Kidney epithelial cell (primary cell): ENCODE data around the gene MBD3L1. TPM values are rescaled to one million over a fixed set of nuclear protein-coding genes. Genes with fewer than 3 reads are reported as not detected.

Experiments used
- DNase-seq: peaks from one replicate; pipeline ENCODE4 v3.0.0-alpha.2; 2010; ENCODE audit warnings: low read depth
- H3K27me3 ChIP-seq: 2 replicates; pipeline ENCODE4 v1.6.0; 2011; ENCODE audit warnings: low read length; ENCODE audit not compliant: control insufficient read depth, insufficient read depth
- H3K36me3 ChIP-seq: 2 replicates; pipeline ENCODE4 v1.5.1; 2011; ENCODE audit warnings: low read length; ENCODE audit not compliant: control insufficient read depth, insufficient read depth
- H3K4me3 ChIP-seq: 2 replicates; pipeline ENCODE4 v1.5.1; 2011; ENCODE audit warnings: low read depth, mild to moderate bottlenecking, control low read depth, low read length
- CTCF ChIP-seq: IDR thresholded peaks from 2 replicates; pipeline ENCODE4 v1.5.1; 2011; ENCODE audit warnings: mild to moderate bottlenecking, moderate library complexity, low read length, control low read depth, inconsistent platforms; ENCODE audit not compliant: insufficient read depth, poor library complexity, severe bottlenecking
- total RNA-seq: library from RNA; depleted of rRNA; stranded (reverse); fragments of >200 nt; gene quantifications from 2 replicates; pipeline ENCODE4 v1.2.3, GENCODE V29; 2015

The MBD3L1 gene
- total RNA-seq, 1 donor from 2014 or later = not detected

GRCh38 chr19:8850488-8850887 is 18.3 kb downstream of the MBD3L1 start:
- H3K36me3 ChIP-seq = no peaks in the 10 kb centered on the region
- no peak overlapping the region for H3K4me3 ChIP-seq
- no peaks in the 10 kb centered on the region for H3K27me3 ChIP-seq
- no peak for TF ChIP-seq CTCF
- no peak for DNase-seq

- no peaks in the 10 kb centered on the region for H3K36me3 ChIP-seq
- no peak overlapping the region for H3K4me3 ChIP-seq
- DNase-seq = no peak
- no peaks in the 10 kb centered on the region for H3K27me3 ChIP-seq
- no peak for TF ChIP-seq CTCF
These were observed 26.1 kb downstream of the MBD3L1 start for GRCh38 chr19:8858260-8858659.

- no peak overlapping the region for H3K4me3 ChIP-seq
- no peak for TF ChIP-seq CTCF
- H3K27me3 ChIP-seq = no peaks in the 10 kb centered on the region
- no peak for DNase-seq
- H3K36me3 ChIP-seq = no peaks in the 10 kb centered on the region
These were observed 34.2 kb downstream of the MBD3L1 start for GRCh38 chr19:8866344-8866743.

- Histone ChIP-seq H3K4me3 (no peak overlapping the region), H3K36me3 (no peaks in the 10 kb centered on the region), H3K27me3 (no peaks in the 10 kb centered on the region)
- DNase-seq = no peak
- TF ChIP-seq CTCF = no peak
These were observed 45.9 kb downstream of the MBD3L1 start for GRCh38 chr19:8877854-8878705.

- no peaks in the 10 kb centered on the region for H3K27me3 ChIP-seq
- no peak for DNase-seq
- TF ChIP-seq CTCF = no peak
These were observed 48.8 kb downstream of the MBD3L1 start for GRCh38 chr19:8880868-8881488.

More at GRCh38 chr19:8880868-8881488, 48.8 kb downstream of the MBD3L1 start:
- Histone ChIP-seq H3K4me3 (no peak overlapping the region), H3K36me3 (no peaks in the 10 kb centered on the region)
